GM21529 (cell line): ENCODE measurements around the gene MEIG1.
"Not testable (repeated sequence)": the region's sequence is repeated elsewhere in the genome, so short reads cannot be mapped to it uniquely, and the experiment has no call there.

ENCODE experiments used
- ATAC-seq: cut with Tn5 transposase; IDR thresholded peaks from one replicate; pipeline ENCODE4 v1.9.1; 2021; ENCODE audit not compliant: unreplicated experiment

Gene MEIG1

GRCh38 chr10:14959221-14960057 lies at the start of gene MEIG1:
Gene MEIG1 (plus strand): TSS chr10:14959388. CDS start chr10:14966469, 7,081 bp downstream.
- ATAC-seq = peak; percentile 78

GRCh38 chr10:14910953-14911352 lies 48.2 kb upstream of the MEIG1 start:
- no peak for ATAC-seq

GRCh38 chr10:14911801-14912200 lies 47.4 kb upstream of the MEIG1 start:
- no peak for ATAC-seq

- ATAC-seq = no peak
Observed at GRCh38 chr10:14916600-14916999, 42.6 kb upstream of the MEIG1 start.

GRCh38 chr10:14917827-14918226 lies 41.4 kb upstream of the MEIG1 start:
- no peak for ATAC-seq

GRCh38 chr10:14918964-14919363 lies 40.2 kb upstream of the MEIG1 start:
- no peak for ATAC-seq

- ATAC-seq = no peak
Observed at GRCh38 chr10:14924013-14924412, 35.2 kb upstream of the MEIG1 start.

- no peak for ATAC-seq
Observed at GRCh38 chr10:14925268-14925667, 33.9 kb upstream of the MEIG1 start.

- no peak for ATAC-seq
Observed at GRCh38 chr10:14926061-14926470, 33.1 kb upstream of the MEIG1 start.

- ATAC-seq = peak; percentile 99
Observed at GRCh38 chr10:14926722-14927416, 32.3 kb upstream of the MEIG1 start.

GRCh38 chr10:14930610-14931009 lies 28.6 kb upstream of the MEIG1 start:
- ATAC-seq = no peak

GRCh38 chr10:14936584-14936983 lies 22.6 kb upstream of the MEIG1 start:
- no peak for ATAC-seq

GRCh38 chr10:14938971-14939370 lies 20.2 kb upstream of the MEIG1 start:
- ATAC-seq = peak; percentile 68

- peak; percentile 81 for ATAC-seq
Observed at GRCh38 chr10:14942147-14942949, 16.8 kb upstream of the MEIG1 start.

GRCh38 chr10:14942950-14943338 lies 16.2 kb upstream of the MEIG1 start:
- not testable (repeated sequence) for ATAC-seq

- ATAC-seq = no peak
Observed at GRCh38 chr10:14945108-14945507, 14.1 kb upstream of the MEIG1 start.

- no peak for ATAC-seq
Observed at GRCh38 chr10:14947268-14947667, 11.9 kb upstream of the MEIG1 start.

GRCh38 chr10:14949291-14949690 lies 9.9 kb upstream of the MEIG1 start:
- ATAC-seq = no peak

- ATAC-seq = no peak
Observed at GRCh38 chr10:14952851-14953423, 6.3 kb upstream of the MEIG1 start.

- ATAC-seq = peak; percentile 28
Observed at GRCh38 chr10:14953424-14954000, 5.7 kb upstream of the MEIG1 start.
